Stimulated activated CD8-positive, alpha-beta memory T cell treated with anti-CD3 and anti-CD28 coated beads, Interleukin-2, amount 100 ng/mL, for 1 hour (primary cell): ENCODE results near the gene NXPH3.
A peak's percentile ranks its signal among the peaks of the same experiment; 100 is the strongest.
"Not testable (repeated sequence)": the region's sequence is repeated elsewhere in the genome, so short reads cannot be mapped to it uniquely, and the experiment has no call there.

ENCODE experiments used
- DNase-seq, 2 donors: peaks; one replicate each; pipeline ENCODE4 v3.0.0-alpha.2; 2020; ENCODE audit warnings: low read depth in 2 of 2

Gene NXPH3

DNA sequence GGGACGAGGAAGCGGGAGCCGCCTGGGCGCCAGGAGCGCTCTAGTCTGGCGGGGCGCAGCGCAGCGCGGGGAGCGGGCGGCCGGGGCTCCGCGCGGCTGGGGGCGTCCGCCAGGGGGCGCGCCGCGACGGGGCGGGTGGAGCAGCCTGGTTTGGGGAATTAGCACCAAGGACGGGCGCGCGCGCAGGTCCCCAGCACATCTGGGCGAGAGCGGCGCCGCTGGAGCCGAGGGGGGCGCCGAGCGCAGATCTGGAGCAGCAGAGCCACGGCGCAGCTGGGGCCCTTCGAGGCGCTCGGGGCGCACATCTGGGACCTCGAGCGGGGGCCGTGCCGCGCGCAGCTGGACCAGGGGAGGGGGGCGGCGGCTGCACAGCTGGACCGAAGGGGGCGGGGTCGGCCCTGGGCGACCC is at the start of gene NXPH3:
TSS of gene NXPH3 (plus strand) at position 193 of the 409 bp plus-strand sequence. CDS start 349 bp downstream, outside the sequence.
- DNase-seq: peak in 1 of 2 donors; percentile 38

- no peak for DNase-seq
Measured at GRCh38 chr17:49527927-49528651, 47.6 kb upstream of the NXPH3 start.

- no peak for DNase-seq
Measured at GRCh38 chr17:49528966-49529365, 46.7 kb upstream of the NXPH3 start.

DNA sequence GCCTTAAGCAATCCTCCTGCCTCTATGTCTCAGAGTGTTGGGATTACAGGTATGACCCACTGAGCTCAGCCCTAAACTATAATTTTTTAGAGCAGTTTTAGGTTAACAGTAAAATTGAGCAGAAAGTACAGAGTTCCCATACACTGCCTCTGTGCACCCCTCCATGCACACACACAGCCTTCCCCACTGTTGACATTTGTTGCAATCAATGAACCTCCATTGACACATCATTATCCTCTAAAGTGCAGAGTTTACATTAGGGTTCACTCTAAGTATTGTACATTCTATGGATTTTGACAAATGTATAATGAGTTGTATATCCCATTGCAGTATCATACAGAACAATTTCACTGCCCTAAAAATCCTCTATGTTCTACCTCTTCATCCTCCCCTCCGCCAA is 45.6 kb upstream of the NXPH3 start:
- no peak for DNase-seq

DNA sequence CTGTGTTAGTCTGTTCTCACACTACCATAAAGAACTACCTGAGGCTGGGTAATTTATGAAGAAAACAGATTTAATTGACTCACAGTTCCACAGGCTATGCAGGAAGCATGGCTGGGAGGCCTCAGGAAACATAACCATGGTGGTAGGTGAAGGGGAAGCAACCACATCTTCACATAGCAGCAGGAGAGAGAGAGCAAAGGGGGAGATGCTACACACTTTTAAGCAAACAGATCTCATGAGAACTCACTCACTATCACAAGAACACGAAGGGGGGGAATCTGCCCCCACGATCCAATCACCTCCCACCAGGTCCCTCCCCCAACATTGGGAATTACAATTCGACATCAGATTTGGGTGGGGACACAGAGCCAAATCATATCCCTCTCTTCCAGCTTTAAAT is 31.8 kb upstream of the NXPH3 start:
- DNase-seq: no peak

GRCh38 chr17:49545007-49545660 is 30.5 kb upstream of the NXPH3 start:
- no peak for DNase-seq

DNA sequence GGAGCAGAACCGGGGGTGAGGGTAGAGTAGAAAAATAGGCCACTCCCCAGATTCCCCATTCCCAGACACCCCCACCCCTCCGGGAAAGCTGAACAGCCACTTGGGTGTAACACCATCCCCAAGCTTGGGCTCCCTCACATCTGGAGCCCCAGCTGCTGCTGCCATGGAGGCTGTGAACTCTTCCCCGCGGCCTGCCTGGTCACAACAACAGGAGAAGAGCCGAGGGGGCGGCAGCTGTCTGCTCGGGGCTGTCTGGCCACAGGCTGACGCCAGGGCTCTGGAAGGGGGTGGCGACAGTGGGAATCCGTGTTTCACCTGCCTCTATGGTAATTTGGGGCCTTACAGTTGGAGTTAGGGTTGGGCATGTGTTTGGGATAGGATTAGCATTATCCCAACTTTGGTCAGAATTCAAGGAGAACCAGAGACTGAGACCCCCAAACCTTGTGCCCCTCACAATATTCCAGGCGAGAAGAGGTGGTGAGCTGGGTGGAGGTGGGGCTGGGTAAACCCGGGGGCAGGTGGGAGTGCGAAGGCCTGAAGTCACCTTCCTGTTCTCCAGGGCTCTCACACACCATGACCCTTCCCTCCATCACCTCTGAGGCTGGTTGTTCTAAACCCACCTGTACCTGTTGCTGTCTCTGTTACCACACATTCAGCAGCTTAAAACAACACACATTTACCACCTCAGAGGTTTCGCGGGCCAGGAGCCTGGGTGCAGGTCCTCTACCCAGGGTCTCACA is 29.7 kb upstream of the NXPH3 start:
- no peak for DNase-seq

GRCh38 chr17:49546546-49547535 is 28.8 kb upstream of the NXPH3 start:
- no peak for DNase-seq

DNA sequence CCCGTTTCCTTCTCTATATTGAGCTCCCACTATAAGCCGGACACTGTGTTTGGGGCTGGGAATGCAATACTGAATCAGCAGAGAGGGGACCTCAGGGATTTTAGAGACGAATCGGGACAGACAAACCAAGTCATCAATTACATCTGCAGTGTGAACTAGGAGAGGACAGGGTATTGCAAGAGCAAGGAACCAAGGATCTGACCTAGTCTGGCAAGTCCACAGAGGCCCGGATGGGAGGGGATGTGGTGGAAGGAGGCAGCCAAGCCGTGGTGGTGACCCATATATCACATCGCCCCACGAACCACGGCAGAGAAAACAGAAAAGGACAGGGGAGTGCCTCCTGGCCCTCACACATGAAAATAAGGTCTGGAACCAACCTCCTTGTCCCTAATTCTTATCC is 28.1 kb upstream of the NXPH3 start:
- no peak for DNase-seq

DNA sequence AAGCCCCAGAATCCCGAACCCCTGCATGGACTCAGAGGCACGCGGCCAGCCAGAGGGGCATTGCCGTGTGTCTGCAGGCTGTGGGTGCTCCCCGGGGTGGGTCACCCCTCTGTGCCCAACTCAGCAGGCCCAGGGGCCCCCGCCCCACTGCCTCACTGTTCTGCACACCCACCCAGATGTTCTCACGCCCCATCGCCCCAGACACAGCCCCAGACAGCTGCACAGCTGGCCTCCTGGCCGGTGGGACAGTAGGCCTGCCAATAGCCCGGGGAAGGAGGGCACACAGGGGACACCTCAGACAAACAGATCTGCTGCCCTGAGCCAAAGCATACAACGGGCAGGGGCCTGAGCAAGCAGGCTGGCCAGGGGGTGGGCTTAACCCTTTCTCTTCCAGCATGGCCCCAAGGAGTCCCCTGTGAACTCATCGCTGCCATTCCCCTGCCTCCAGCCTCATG is 27.6 kb upstream of the NXPH3 start:
- no peak for DNase-seq

- DNase-seq: no peak
Measured at GRCh38 chr17:49548506-49549310, 27.0 kb upstream of the NXPH3 start.

DNA sequence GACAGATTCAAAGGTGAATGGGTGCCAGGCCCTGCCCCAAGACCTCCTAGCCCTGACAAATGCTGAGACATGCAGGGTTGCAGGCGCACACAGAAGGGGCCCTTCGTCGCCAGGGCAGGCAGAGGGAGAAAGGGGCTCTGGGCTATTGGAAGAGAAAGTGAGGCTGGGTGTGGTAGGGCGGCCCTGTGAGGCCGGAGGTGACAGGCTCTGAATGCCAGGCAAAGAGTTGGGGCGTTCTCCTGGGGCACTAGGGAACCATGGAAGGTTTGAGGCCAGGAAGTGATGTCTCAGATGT is 26.4 kb upstream of the NXPH3 start:
- no peak for DNase-seq

- DNase-seq: no peak
Measured at GRCh38 chr17:49549691-49550678, 25.7 kb upstream of the NXPH3 start.

- DNase-seq: not testable (repeated sequence)
Measured at GRCh38 chr17:49550764-49551163, 24.9 kb upstream of the NXPH3 start.

DNA sequence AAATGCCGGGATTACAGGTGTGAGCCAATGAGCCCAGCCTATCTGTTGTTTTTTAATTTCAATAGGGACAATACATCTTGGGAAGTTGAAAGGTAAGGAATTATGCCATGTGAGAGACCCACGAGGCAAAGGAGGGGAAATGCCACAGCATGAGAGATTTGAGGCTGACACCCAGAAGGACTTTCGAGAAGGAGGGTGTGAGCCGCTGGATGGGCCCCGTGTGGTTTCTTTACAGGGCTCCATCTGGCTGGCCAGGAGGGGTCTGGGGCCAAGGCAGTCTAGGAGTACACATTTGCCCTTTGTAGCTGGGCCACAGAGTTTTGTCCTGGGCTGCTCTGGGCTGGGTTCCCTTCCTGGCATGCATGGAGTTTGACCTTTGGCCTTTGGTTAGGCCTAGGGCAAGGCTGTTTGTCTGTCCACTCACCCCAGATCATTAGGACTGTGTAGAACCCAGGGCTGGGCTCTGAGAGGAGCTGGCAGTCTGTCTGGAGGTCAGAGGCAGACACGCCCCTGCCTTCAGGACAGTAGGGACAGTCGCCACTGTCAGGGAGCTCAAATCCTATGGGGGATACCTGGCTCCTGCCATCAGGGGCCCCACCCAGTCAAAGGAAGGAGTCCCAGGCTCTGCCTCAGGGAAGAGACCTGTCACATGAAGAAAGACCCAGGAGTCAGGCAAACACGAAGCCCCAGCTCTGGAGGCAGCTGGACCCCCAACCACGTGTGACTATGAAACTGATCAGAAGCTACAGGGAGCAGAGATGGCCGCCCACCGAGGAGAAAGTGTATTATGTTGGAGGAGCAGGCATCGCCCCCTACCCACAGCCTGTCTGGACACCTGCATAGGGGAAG is 24.2 kb upstream of the NXPH3 start:
- DNase-seq: no peak

- no peak for DNase-seq
Measured at GRCh38 chr17:49552070-49552751, 23.5 kb upstream of the NXPH3 start.

DNA sequence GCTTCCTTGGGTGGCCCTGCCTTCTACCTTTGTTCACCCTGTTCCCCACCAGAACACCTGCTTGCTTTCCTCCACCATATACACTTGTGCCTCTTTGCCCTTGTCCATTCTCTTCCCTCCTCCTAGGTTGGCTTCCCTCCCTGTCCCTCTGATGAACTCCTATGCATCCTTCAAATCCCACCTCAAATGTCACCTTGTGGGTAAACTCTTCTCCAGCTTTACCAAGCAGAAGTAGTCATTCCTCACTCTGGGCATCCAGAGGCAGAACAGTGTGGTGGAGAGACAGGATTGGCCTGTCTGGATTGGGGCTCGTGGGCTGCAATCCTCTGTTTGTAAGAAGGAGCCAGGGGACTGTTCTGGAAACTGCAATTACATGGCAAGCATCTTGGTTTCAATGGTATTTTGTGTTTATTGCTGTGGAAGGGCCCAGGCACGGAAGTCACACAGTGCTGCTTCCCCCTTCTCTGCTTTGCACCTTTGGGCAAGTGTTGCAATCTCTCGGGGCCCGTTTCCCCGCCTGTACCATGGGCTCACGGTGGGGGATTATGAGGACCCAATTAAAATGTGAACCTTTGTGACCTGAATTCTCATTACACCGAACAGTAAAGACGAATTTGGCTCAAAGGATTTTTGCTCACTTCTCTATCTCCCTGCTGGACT is 21.9 kb upstream of the NXPH3 start:
- DNase-seq: no peak
